Transverse colon (tissue), 4 donors: ENCODE results near the gene LPCAT2.

Source experiments
- CTCF ChIP-seq, 5 experiments: fragments of 200-600 bp in 3 of 5; fragments of 450-650 bp in 2 of 5; sonication (generic) in 3 of 5; IDR thresholded peaks; 1 replicate in 2 of 5; 2 replicates in 3 of 5; pipeline ENCODE4 v1.5.1; 2016 to 2017; ENCODE audit warnings: antibody characterized with exemption in 5 of 5, inconsistent platforms in 3 of 5, mild to moderate bottlenecking in 2 of 5, moderate library complexity in 1 of 5
- POLR2AphosphoS5 ChIP-seq, 3 donors: sonication (generic); formaldehyde crosslinking; IDR thresholded peaks; one replicate each; pipeline ENCODE4 v1.6.1; 2016; ENCODE audit warnings: antibody characterized with exemption in 3 of 3

- TF ChIP-seq CTCF (IDR thresholded peaks at IDR 0.05) (no peak), POLR2AphosphoS5 (IDR thresholded peaks at IDR 0.05) (no peak)
Observed at GRCh38 chr16:55576384-55576783, 67.5 kb downstream of the LPCAT2 start.
